Heart left ventricle (tissue), 16 donors: ENCODE results near the gene CIB4. TPM values are rescaled to one million over a fixed set of nuclear protein-coding genes. Genes with fewer than 3 reads are reported as not detected.
A peak's percentile ranks its signal among the peaks of the same experiment; 100 is the strongest.

ENCODE experiments used
- ATAC-seq, 4 donors: fragments of 200-7000 bp; cut with Tn5 transposase; one replicate each; pipeline ENCODE4 v1.9.1; 2020 to 2022; ENCODE audit warnings: moderate library complexity in 4 of 4, mild to moderate bottlenecking in 3 of 4, moderate number of reproducible peaks in 1 of 4
- DNase-seq, 5 donors: peaks; one replicate each; pipeline ENCODE4 v3.0.0-alpha.2; 2020
- H3K27ac ChIP-seq, 12 donors: fragments of 200-600 bp; sonication (generic) in 4 of 12; one replicate each; pipeline versions ENCODE4 v1.5.0 to v1.8.0; 2016 to 2022; ENCODE audit warnings: mild to moderate bottlenecking in 2 of 12
- H3K27me3 ChIP-seq, 9 donors: fragments of 200-600 bp; sonication (generic) in 2 of 9; one replicate each; pipeline versions ENCODE4 v1.5.1 to v1.8.0; 2016 to 2022; ENCODE audit warnings: mild to moderate bottlenecking in 3 of 9
- H3K36me3 ChIP-seq, 9 donors: fragments of 200-600 bp; sonication (generic) in 2 of 9; one replicate each; pipeline versions ENCODE4 v1.5.0 to v1.8.0; 2018 to 2022; ENCODE audit warnings: mild to moderate bottlenecking in 2 of 9
- H3K4me1 ChIP-seq, 12 donors: fragments of 200-600 bp; sonication (generic) in 4 of 12; one replicate each; pipeline versions ENCODE4 v1.5.0 to v1.8.0; 2016 to 2022; ENCODE audit warnings: mild to moderate bottlenecking in 3 of 12
- H3K4me3 ChIP-seq, 12 donors: fragments of 200-600 bp; sonication (generic) in 4 of 12; one replicate each; pipeline versions ENCODE4 v1.5.0 to v1.8.0; 2017 to 2022; ENCODE audit warnings: mild to moderate bottlenecking in 9 of 12, moderate library complexity in 4 of 12
- H3K9me3 ChIP-seq, 12 donors: fragments of 200-600 bp; sonication (generic) in 4 of 12; one replicate each; pipeline versions ENCODE4 v1.5.0 to v1.8.0; 2016 to 2022; ENCODE audit warnings: mild to moderate bottlenecking in 1 of 12
- POLR2A ChIP-seq, 2 donors: fragments of 450-650 bp; IDR thresholded peaks; one replicate each; pipeline ENCODE4 v1.6.1; 2017; ENCODE audit warnings: antibody characterized with exemption in 2 of 2, mild to moderate bottlenecking in 2 of 2, moderate library complexity in 2 of 2
- WGBS, 4 donors: extraction: QIAGEN DNeasy Blood & Tissue Kit in 2 of 4; methylation state at CpG; one replicate each; pipeline versions ENCODE4 v1.1.5 to v1.1.7; 2013 to 2018; 5-methylcytosine and 5-hydroxymethylcytosine counted together
- intact Hi-C, 10 donors: fragments of 100-400 bp; cut with DNase I; formaldehyde crosslinking; loops; one replicate each; pipeline versions ENCODE4 v1.11.1 to v1.14.2; 2022
- polyA plus RNA-seq, 2 donors: library from polyadenylated mRNA; stranded (reverse); fragments of 200-250 nt; gene quantifications; one replicate each; pipeline ENCODE4 v1.2.3, GENCODE V29; 2013
- total RNA-seq, 9 donors: library from RNA; depleted of rRNA in 2 of 9; stranded (reverse); fragments of >200 nt in 2 of 9; fragmentation: NEBNext Ultra II Directional in 3 of 9; extraction: Animal tissue kit (Norgen Biotek cat#: 25700) in 3 of 9; gene quantifications; one replicate each; pipeline versions ENCODE4 v1.1.0 to v1.2.4, GENCODE V29; 2016 to 2023
- TF ChIP-seq, protein P1 (sequence below), 12 donors: fragments of 200-600 bp; sonication (generic) in 4 of 12; IDR thresholded peaks; one replicate each; pipeline versions ENCODE4 v1.5.0 to v1.8.0; 2018 to 2022; ENCODE audit warnings: antibody characterized with exemption in 12 of 12, mild to moderate bottlenecking in 5 of 12
- donor health status: ischemic (EF 13 %, LVEDD 7.1; RV severe dilation, severe dysfunction).
- donor health status: healthy with polysubstance abuse.
- donor health status: DM: no; HTN: yes; CAD: no.
- donor health status: DM: no; HTN: no; CAD: no.
- donor health status: ischemic (EF 25% LVEDD 6.9; RV normal size, moderate dysfunction).
- donor health status: ischemic (EF 25% LVEDD 5.7; RV mildly dilated, moderate dysfunction).
- donor health status: healthy.
- donor health status: DM: yes; HTN: yes; CAD: no.
- donor health status: ischemic (EF 35%, LVEDD 5.7; RV mildly dilated, moderate dysfunction).
- donor health status: nonischemic (EF 11% LVEDD 7.7; RV severe dilation, severe dysfunction).
- donor health status: DM: yes; HTN: yes; CAD: no.
- donor health status: PGD.
- donor health status: ischemic (EF 29% LVEDD 5.4; RV normal size, mild dysfunction).
- donor health status: nonischemic (EF 23%, LVEDD 6.1; RV moderate dilation, normal function).

CIB4 gene
- total and polyA plus RNA-seq, 11 donors, result not detected

GRCh38 chr2:26562811-26563645 is 78.1 kb downstream of the CIB4 start:
- TF ChIP-seq, protein P1, sequence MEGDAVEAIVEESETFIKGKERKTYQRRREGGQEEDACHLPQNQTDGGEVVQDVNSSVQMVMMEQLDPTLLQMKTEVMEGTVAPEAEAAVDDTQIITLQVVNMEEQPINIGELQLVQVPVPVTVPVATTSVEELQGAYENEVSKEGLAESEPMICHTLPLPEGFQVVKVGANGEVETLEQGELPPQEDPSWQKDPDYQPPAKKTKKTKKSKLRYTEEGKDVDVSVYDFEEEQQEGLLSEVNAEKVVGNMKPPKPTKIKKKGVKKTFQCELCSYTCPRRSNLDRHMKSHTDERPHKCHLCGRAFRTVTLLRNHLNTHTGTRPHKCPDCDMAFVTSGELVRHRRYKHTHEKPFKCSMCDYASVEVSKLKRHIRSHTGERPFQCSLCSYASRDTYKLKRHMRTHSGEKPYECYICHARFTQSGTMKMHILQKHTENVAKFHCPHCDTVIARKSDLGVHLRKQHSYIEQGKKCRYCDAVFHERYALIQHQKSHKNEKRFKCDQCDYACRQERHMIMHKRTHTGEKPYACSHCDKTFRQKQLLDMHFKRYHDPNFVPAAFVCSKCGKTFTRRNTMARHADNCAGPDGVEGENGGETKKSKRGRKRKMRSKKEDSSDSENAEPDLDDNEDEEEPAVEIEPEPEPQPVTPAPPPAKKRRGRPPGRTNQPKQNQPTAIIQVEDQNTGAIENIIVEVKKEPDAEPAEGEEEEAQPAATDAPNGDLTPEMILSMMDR (IDR thresholded peaks at IDR 0.05), result no peak
- TF ChIP-seq POLR2A (IDR thresholded peaks at IDR 0.05), result no peak
- H3K4me1 ChIP-seq, result peaks cover 0 to 17% (median 12%) of the 10 kb centered on the region in 12 donors
- intact Hi-C loops, result no loop called here
- H3K9me3 ChIP-seq, result no peaks in the 10 kb centered on the region
- ATAC-seq (peak in 3 of 4 donors; percentile 37 to 46 (median 43)), DNase-seq (peak in 1 of 5 donors; percentile 17)
- 15 to 31% (median 29%) methylated on average over 27 to 28 of the region's 28 CpGs for WGBS, 4 donors
- peaks cover 4 to 88% (median 37%) of the 10 kb centered on the region in 9 donors for H3K27me3 ChIP-seq
- no peak overlapping the region for H3K27ac ChIP-seq
- no peaks in the 10 kb centered on the region for H3K36me3 ChIP-seq
- peak overlapping the region in 11 of 12 donors; percentile 2 to 53 (median 44) for H3K4me3 ChIP-seq

DNA sequence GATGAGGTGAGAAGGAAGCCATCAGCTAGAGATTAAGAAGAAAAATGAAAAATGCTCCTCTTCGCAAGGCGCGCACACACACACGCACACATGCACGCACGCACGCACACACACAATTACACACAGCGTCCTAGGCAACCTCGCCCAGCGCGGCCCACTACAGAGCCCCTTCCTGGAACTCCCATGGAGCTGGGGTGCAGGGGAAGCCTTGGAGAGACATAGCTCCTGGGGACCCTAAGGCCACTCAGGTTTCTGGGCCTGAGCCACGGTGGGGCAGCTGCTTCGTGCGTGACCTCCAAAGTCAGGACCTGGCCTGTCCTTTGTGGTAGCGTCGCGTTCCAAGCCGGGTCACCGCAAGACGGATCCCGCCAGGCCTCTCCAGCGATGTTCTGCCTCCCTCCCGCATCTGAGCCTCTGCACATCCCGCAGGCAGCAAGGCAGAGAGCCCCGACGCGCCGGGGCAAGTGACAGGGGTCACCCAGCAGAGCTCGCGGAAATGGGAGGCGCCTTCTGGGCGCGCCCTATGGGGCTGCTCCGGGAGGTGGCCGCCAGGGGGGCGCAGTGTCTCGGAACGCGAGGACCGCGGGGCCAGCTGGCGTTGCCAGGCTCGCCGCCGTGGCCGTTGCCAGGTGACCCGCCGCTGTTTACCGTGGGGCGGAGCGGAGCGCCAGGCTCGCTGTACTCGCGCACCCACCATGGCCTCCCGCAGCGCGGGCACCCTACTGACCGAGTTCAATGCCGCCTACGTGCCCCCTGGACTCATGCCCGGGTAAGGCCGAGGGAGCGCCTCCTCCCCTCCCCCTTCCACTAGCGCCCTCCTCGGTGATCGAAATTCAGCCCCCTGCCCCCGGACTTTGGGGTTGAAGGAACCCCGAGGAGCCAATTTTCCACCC is 79.0 kb downstream of the CIB4 start:
- no peaks in the 10 kb centered on the region for H3K9me3 ChIP-seq
- no peak overlapping the region for H3K27ac ChIP-seq
- TF ChIP-seq, protein P1 (IDR thresholded peaks at IDR 0.05), result peak in 10 of 12 donors; percentile 13 to 42 (median 21)
- TF ChIP-seq POLR2A (IDR thresholded peaks at IDR 0.05), result no peak
- H3K27me3 ChIP-seq, result peaks cover 4 to 85% (median 30%) of the 10 kb centered on the region in 9 donors
- peaks cover 0 to 17% (median 12%) of the 10 kb centered on the region in 12 donors for H3K4me1 ChIP-seq
- H3K4me3 ChIP-seq, result peak overlapping the region in 11 of 12 donors; percentile 2 to 53 (median 44)
- DNase-seq (peak in 4 of 5 donors; percentile 36 to 68 (median 49)), ATAC-seq (peak; percentile 70 to 93 (median 84))
- no peaks in the 10 kb centered on the region for H3K36me3 ChIP-seq
- WGBS, 4 donors, result 18 to 72% (median 19%) methylated on average over 14 to 69 of the region's 69 CpGs
- intact Hi-C loops, result no loop called here

DNA sequence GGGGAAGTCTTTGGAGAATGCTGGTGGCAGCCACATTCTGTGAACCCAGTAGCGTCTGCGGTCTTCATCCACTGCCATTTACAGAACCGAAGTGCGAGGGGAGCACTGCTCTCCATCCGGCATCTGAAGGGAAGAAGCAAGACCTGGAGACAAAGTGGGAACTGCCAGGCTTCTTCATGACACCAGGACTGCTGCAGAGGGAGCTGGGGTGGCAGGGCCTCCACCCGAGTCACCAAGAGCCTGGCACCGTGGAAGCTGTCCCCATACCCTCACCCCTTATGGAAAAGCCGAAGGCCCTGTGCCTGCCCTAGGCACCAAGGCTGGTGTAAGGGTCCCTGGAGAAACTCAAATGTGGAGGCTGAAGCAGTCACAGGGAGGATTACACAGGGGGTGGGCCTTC is 79.8 kb downstream of the CIB4 start:
- DNase-seq, result peak in 1 of 5 donors; percentile 9
- H3K27me3 ChIP-seq, result peaks cover 4 to 83% (median 30%) of the 10 kb centered on the region in 9 donors
- H3K4me3 ChIP-seq, result no peak overlapping the region
- ATAC-seq, result no peak
- no peaks in the 10 kb centered on the region for H3K9me3 ChIP-seq
- WGBS, 4 donors, result 95 to 97% (median 96%) methylated on average over 8 of the region's 8 CpGs
- TF ChIP-seq, protein P1 (IDR thresholded peaks at IDR 0.05), result no peak
- no peak for TF ChIP-seq POLR2A (IDR thresholded peaks at IDR 0.05)
- intact Hi-C loops, result no loop called here
- H3K4me1 ChIP-seq, result peaks cover 0 to 17% (median 12%) of the 10 kb centered on the region in 12 donors
- H3K36me3 ChIP-seq, result no peaks in the 10 kb centered on the region
- no peak overlapping the region for H3K27ac ChIP-seq
